Endothelial cell of umbilical vein (primary cell): ENCODE data around the gene PPP1R16B. TPM values are rescaled to one million over a fixed set of nuclear protein-coding genes. Genes with fewer than 3 reads are reported as not detected.

Experiments
- BruUV-seq: library from RNA; stranded (reverse); fragments of 400-500 nt; replicated peaks from 2 replicates; lab custom pipeline; 2021; lab: Mats Ljungman, UMichigan
- CTCF ChIA-PET: fragments of 300-600, 350-600 bp; sonication (Branson Sonifier 250); formaldehyde crosslinking; loops from one replicate; lab custom pipeline; 2021; ENCODE audit warnings: antibody characterized with exemption, inconsistent platforms; lab: Charles Lee
- POLR2A ChIA-PET: fragments of 300-600, 350-600 bp; sonication (Branson Sonifier 250); formaldehyde crosslinking; loops from one replicate; lab custom pipeline; 2021; ENCODE audit warnings: antibody characterized with exemption, inconsistent platforms; lab: Charles Lee
- DNase-seq: peaks from one replicate; pipeline ENCODE4 v3.0.0-alpha.2; 2011; ENCODE audit warnings: low read depth, low spot score
- FAIRE-seq: peaks from 2 replicates; lab custom pipeline; 2011; peaks lifted over from hg19 to GRCh38; lab: Jason Lieb, UNC
- H2AFZ ChIP-seq: 2 replicates; pipeline ENCODE4 v1.6.0; 2012; ENCODE audit warnings: low read depth, low read length, control low read depth, inconsistent platforms
- H3K27ac ChIP-seq: 2 replicates; pipeline ENCODE4 v1.5.1; 2011; ENCODE audit warnings: low read depth, mild to moderate bottlenecking, control low read depth, low read length, moderate library complexity; ENCODE audit not compliant: insufficient read depth
- H3K27me3 ChIP-seq, 2 experiments: 2 replicates each; pipeline versions ENCODE4 v1.6.0 to v1.6.1; 2011; ENCODE audit warnings: low read length in 2 of 2, mixed read lengths in 1 of 2; ENCODE audit not compliant: control insufficient read depth in 2 of 2, insufficient read depth in 2 of 2
- H3K36me3 ChIP-seq, 2 experiments: 2 replicates in 1 of 2; 3 replicates in 1 of 2; pipeline ENCODE4 v1.5.1; 2011; ENCODE audit warnings: low read length in 2 of 2, mild to moderate bottlenecking in 1 of 2, moderate library complexity in 1 of 2; ENCODE audit not compliant: control insufficient read depth in 2 of 2, insufficient read depth in 2 of 2; ENCODE audit errors: extremely low read depth in 1 of 2
- H3K4me1 ChIP-seq: 3 replicates; pipeline ENCODE4 v1.5.1; 2011; ENCODE audit warnings: mild to moderate bottlenecking, low read length; ENCODE audit not compliant: control insufficient read depth, insufficient read depth; ENCODE audit errors: extremely low read depth
- H3K4me2 ChIP-seq: 2 replicates; pipeline ENCODE4 v1.6.1; 2011; ENCODE audit warnings: low read length, control low read depth, mixed read lengths; ENCODE audit not compliant: insufficient read depth
- H3K4me3 ChIP-seq, 3 experiments: fragments of 200-600 bp in 1 of 3; sonication (generic), shearing (Covaris generic) in 1 of 3; replicated peaks in 1 of 3; 2 replicates each; pipeline ENCODE4 v1.5.1; 2011 to 2016; ENCODE audit warnings: control low read depth in 3 of 3, low read length in 3 of 3, mild to moderate bottlenecking in 2 of 3, inconsistent platforms in 1 of 3, low read depth in 1 of 3, moderate library complexity in 1 of 3; ENCODE audit not compliant: insufficient read depth in 1 of 3
- H3K79me2 ChIP-seq: 2 replicates; pipeline ENCODE4 v1.6.0; 2012; ENCODE audit warnings: low read length, inconsistent platforms; ENCODE audit not compliant: control insufficient read depth, insufficient read depth
- H3K9ac ChIP-seq: replicated peaks from 2 replicates; pipeline ENCODE3; 2011; ENCODE audit warnings: low read length, control low read depth; ENCODE audit not compliant: insufficient read depth; ENCODE audit errors: extremely low read depth
- H3K9me1 ChIP-seq: replicated peaks from 3 replicates; pipeline ENCODE4 v1.6.0; 2011; ENCODE audit warnings: mild to moderate bottlenecking, low read length; ENCODE audit not compliant: control insufficient read depth, insufficient read depth; ENCODE audit errors: extremely low read depth
- H3K9me3 ChIP-seq: replicated peaks from 2 replicates; pipeline ENCODE4 v1.5.1; 2012; ENCODE audit warnings: low read length, inconsistent platforms; ENCODE audit not compliant: control insufficient read depth, insufficient read depth
- H4K20me1 ChIP-seq: replicated peaks from 2 replicates; pipeline ENCODE3; 2011; ENCODE audit warnings: mild to moderate bottlenecking, low read length; ENCODE audit not compliant: control insufficient read depth, insufficient read depth; ENCODE audit errors: extremely low read depth
- CTCF ChIP-seq, 2 donors: IDR thresholded peaks; 1 replicate in 1 of 2; 2 replicates in 1 of 2; pipeline ENCODE4 v1.5.1; 2011; ENCODE audit warnings: low read length in 2 of 2, mild to moderate bottlenecking in 2 of 2, moderate library complexity in 2 of 2, control low read depth in 1 of 2, inconsistent platforms in 1 of 2, low read depth in 1 of 2; ENCODE audit not compliant: insufficient read depth in 1 of 2; ENCODE audit errors: extremely low read depth in 1 of 2
- EZH2 ChIP-seq: IDR thresholded peaks from 2 replicates; pipeline ENCODE4 v1.6.1; 2012; ENCODE audit warnings: borderline replicate concordance, low read depth, mild to moderate bottlenecking, moderate library complexity, low read length, inconsistent platforms; ENCODE audit not compliant: severe bottlenecking
- GATA2 ChIP-seq: IDR thresholded peaks from 2 replicates; pipeline ENCODE4 v1.7.0; 2011; ENCODE audit warnings: low read depth, mild to moderate bottlenecking, moderate library complexity, mixed read lengths, low read length; ENCODE audit not compliant: insufficient read length, insufficient read depth
- JUN ChIP-seq: IDR thresholded peaks from 2 replicates; pipeline ENCODE4 v1.6.1; 2011; ENCODE audit warnings: borderline replicate concordance, low read depth; ENCODE audit not compliant: insufficient read length, insufficient read depth
- POLR2A ChIP-seq: IDR thresholded peaks from 2 replicates; pipeline ENCODE4 v1.6.1; 2012; ENCODE audit warnings: low read depth, mild to moderate bottlenecking, control low read depth, low read length
- dilution Hi-C: fragments of 300-500 bp; cut with MboI; formaldehyde crosslinking; loops from one replicate; pipeline ENCODE4 v1.15.0; 2019; ENCODE audit warnings: low sequenced_read_pairs; ENCODE audit not compliant: extremely low pct_ligation_motif_present
- intact Hi-C: fragments of 100-400 bp; cut with micrococcal nuclease; formaldehyde crosslinking; loops from one replicate; pipeline ENCODE4 v1.10.0; 2022
- polyA plus RNA-seq, 4 experiments: library from polyadenylated mRNA; depleted of rRNA in 3 of 4; stranded (reverse) in 3 of 4; unstranded in 1 of 4; fragments of >200 nt; gene quantifications; 2 replicates each; pipeline versions ENCODE4 v1.2.1 to v1.2.3, GENCODE V29; 2011 to 2012; ENCODE audit warnings: missing spikeins in 1 of 4
- total RNA-seq: library from RNA; stranded (reverse); gene quantifications from 2 replicates; pipeline ENCODE4 v1.2.3, GENCODE V29; 2021

The PPP1R16B gene
- total and polyA plus RNA-seq, 2 donors (not counting 3 experiments of a cell fraction or from before 2014, with no cell fraction given), result 34.7 to 68.1 TPM

- H3K9me3 ChIP-seq, result no peaks in the 10 kb centered on the region
- peaks cover 0 to 8% of the 10 kb centered on the region in 2 experiments for H3K36me3 ChIP-seq
- BruUV-seq, result no TSS peak
- H3K27ac ChIP-seq, result no peak overlapping the region
- POLR2A ChIA-PET, result no interaction called here
- H3K27me3 ChIP-seq, result no peaks in the 10 kb centered on the region
- no peak overlapping the region for H3K4me2 ChIP-seq
- peaks cover 4% of the 10 kb centered on the region for H4K20me1 ChIP-seq
- TF ChIP-seq CTCF (IDR thresholded peaks at IDR 0.05; ENCODE audit: extremely low read depth in 1 of 2, insufficient read depth in 1 of 2, low read depth in 1 of 2, low read length in 2 of 2) (no peak), POLR2A (no peak), EZH2 (no peak), JUN (no peak), GATA2 (no peak)
- no peak overlapping the region for H2AFZ ChIP-seq
- H3K4me1 ChIP-seq, result peaks cover 48% of the 10 kb centered on the region
- CTCF ChIA-PET, result no interaction called here
- peak; percentile 62 for FAIRE-seq
- H3K79me2 ChIP-seq, result no peaks in the 10 kb centered on the region
- peak overlapping the region; percentile 18 for H3K9ac ChIP-seq
- H3K9me1 ChIP-seq, result no peaks in the 10 kb centered on the region
- dilution Hi-C loops (no loop called here), intact Hi-C loops (no loop called here)
- no peak for DNase-seq
- no peak overlapping the region for H3K4me3 ChIP-seq
Observed at GRCh38 chr20:38831049-38831691, 25.7 kb downstream of the PPP1R16B start.
